HAP-1 (cell line): ENCODE measurements around the gene DCPS.
"Not testable (repeated sequence)": the region's sequence is repeated elsewhere in the genome, so short reads cannot be mapped to it uniquely, and the experiment has no call there.

Source experiments
- DNase-seq, 2 experiments: peaks; one replicate each; pipeline ENCODE4 v3.0.0-alpha.2; 2016 to 2020; ENCODE audit warnings: low spot score in 2 of 2
- H3K27me3 ChIP-seq: fragments of 250-450 bp; sonication (Bioruptor Pico); 2 replicates; pipeline ENCODE4 v1.5.1; 2020; ENCODE audit warnings: low read depth, mild to moderate bottlenecking, moderate library complexity
- H3K36me3 ChIP-seq: fragments of 250-450 bp; sonication (Bioruptor Pico); replicated peaks from 2 replicates; pipeline ENCODE4 v1.5.1; 2020; ENCODE audit warnings: mild to moderate bottlenecking
- H3K4me1 ChIP-seq: fragments of 250-450 bp; sonication (Bioruptor Pico); 2 replicates; pipeline ENCODE4 v1.5.1; 2020; ENCODE audit warnings: mild to moderate bottlenecking
- H3K4me3 ChIP-seq: fragments of 250-450 bp; sonication (Bioruptor Pico); 2 replicates; pipeline ENCODE4 v1.5.1; 2020; ENCODE audit warnings: mild to moderate bottlenecking, moderate library complexity
- H3K9me3 ChIP-seq: fragments of 250-450 bp; sonication (Bioruptor Pico); 2 replicates; pipeline ENCODE4 v1.5.1; 2020; ENCODE audit warnings: mild to moderate bottlenecking, moderate library complexity
- in situ Hi-C: fragments of 300-500 bp; cut with MboI; formaldehyde crosslinking; loops from 3 replicates; pipeline ENCODE4 v1.14.3; 2020; ENCODE audit warnings: low sequenced_read_pairs, inconsistent platforms, mixed read lengths

Gene DCPS

DNA sequence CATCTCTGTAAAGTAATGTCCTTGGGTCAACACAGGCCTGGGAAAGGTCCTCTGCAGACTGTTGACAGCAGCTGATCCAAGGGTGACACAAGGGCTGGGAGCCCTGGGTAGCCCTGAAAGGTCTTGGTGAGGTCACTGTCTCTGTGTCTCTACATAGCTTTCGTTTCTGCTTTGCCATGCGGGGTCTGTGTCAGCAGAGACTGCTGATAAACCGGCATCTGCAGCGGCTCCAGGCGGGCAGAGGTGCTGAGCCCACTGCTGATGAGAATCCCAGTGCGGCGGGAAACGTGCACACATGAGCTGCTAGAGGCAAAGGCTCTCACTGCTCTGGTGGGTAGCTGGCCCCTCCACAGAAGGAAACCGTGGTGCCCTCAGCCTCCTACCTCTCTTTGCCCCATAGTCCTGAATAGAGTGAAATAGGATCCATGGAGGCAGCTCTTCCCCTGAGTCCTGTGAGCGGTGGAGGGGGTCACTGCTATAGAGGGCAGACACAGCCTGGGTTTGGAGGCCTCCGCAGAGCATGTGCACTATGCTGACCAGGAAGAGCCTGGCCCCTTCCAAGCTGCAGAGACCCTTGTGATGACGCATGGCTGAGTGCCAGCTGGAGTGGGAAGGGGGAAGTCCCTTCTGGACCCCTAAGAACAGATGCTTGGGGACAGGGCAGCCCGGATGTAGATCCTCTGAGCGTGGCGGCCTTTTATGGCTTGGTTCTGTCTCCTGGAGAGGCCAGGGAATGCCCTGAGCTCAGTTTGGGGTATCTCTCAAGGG is 33.8 kb downstream of the DCPS start:
- Histone ChIP-seq H3K4me1 (no peaks in the 10 kb centered on the region), H3K27me3 (no peaks in the 10 kb centered on the region), H3K4me3 (no peak overlapping the region), H3K36me3 (peaks cover 3% of the 10 kb centered on the region; the same call in 1 of the 2 replicates), H3K9me3 (no peaks in the 10 kb centered on the region)
- in situ Hi-C loops, result no loop called here
- DNase-seq, result no peak

- Histone ChIP-seq H3K4me1 (no peaks in the 10 kb centered on the region), H3K36me3 (peaks cover 3% of the 10 kb centered on the region; the same call in 1 of the 2 replicates), H3K9me3 (no peaks in the 10 kb centered on the region), H3K27me3 (no peaks in the 10 kb centered on the region), H3K4me3 (no peak overlapping the region)
- no peak for DNase-seq
- in situ Hi-C loops, result no loop called here
Observed at GRCh38 chr11:126338346-126339055, 34.6 kb downstream of the DCPS start.

- no peak for DNase-seq
- Histone ChIP-seq H3K4me1 (no peaks in the 10 kb centered on the region), H3K36me3 (peaks cover 3% of the 10 kb centered on the region; the same call in 1 of the 2 replicates), H3K4me3 (no peak overlapping the region), H3K27me3 (no peaks in the 10 kb centered on the region), H3K9me3 (no peaks in the 10 kb centered on the region)
- in situ Hi-C loops, result no loop called here
Observed at GRCh38 chr11:126339073-126339862, 35.4 kb downstream of the DCPS start.

DNA sequence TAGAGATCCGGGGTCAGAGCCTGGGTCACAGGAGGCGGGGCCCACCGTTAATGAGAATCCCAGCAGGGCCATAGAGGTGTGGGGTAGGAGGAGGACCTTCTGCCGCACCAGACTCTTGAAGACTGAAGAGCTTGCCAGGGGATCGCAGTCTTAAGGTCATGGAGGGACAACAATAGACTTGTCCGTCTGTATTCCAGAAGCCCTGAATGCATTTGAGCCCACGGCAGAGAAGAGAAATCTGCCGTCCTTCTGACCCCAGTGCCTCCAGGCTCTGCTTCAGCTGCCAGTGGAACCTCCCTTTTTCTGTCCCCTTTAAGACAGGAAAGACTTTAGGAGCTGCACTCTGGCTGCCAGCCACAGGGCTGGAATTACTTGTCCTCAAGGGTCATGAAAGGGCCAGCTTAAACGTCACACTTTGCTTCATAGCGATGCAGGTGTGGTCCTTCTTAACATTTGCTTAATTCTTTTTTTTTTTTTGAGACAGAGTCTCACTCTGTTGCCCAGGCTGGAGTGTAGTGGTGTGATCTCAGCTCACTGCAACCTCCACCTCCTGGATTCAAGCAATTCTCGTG is 36.1 kb downstream of the DCPS start:
- Histone ChIP-seq H3K9me3 (no peaks in the 10 kb centered on the region), H3K4me3 (no peak overlapping the region), H3K4me1 (no peaks in the 10 kb centered on the region), H3K36me3 (peaks cover 3% of the 10 kb centered on the region; the same call in 1 of the 2 replicates), H3K27me3 (no peaks in the 10 kb centered on the region)
- DNase-seq, result no peak
- in situ Hi-C loops, result no loop called here

DNA sequence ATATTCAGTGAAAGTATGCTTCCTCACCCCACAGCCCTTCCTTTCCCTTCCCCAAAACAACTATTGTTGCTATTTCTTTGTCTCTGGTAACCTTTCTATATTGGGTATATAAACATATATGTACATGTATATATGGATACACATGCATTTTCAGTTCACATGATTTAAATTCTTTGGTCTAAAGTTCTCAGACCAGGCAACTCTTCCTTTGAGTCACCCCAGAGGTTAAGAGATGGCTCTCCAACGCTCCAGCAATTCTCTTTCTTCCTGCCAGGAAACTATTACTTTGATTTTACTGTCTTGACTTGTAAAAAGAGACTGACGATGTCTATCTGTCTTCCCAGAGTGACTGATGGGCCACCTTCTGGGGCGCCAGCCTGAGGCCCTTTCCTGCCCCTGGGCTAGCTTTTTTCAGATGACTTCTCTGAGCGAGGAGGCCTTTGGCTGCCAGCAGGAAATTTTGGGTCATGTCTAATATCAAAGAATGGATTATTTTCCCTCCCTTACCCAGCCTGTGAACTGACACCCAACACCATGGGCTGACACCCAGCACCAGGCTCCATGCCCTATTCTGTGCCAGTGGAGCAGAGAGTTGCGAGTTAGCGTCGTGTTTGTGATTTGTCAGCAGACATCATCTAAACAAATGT is 37.2 kb downstream of the DCPS start:
- DNase-seq, result no peak
- in situ Hi-C loops, result no loop called here
- H3K36me3 ChIP-seq, result peaks cover 3% of the 10 kb centered on the region; the same call in 1 of the 2 replicates
- H3K27me3 ChIP-seq, result no peaks in the 10 kb centered on the region
- H3K4me3 ChIP-seq, result no peak overlapping the region
- no peaks in the 10 kb centered on the region for H3K9me3 ChIP-seq
- H3K4me1 ChIP-seq, result no peaks in the 10 kb centered on the region

DNA sequence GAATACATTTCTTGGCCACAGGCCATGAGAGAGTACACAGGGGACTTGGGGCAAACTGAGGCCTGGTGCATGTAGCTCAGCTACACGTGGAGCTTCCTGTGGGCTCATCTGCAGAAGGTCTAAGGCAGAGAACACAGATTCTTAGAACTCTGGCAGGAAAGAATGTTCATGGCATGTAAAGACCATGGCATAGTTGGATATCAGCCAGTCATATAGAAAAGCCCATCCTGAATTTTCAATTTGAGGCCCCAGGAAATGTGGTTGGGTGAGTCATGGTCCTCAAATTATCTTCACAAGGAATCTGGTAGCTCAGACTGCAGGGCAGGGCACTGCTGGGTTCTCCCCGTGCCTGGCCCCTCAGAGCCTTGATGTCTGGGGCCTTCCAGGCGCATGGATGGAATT is 37.9 kb downstream of the DCPS start:
- Histone ChIP-seq H3K36me3 (peaks cover 7% of the 10 kb centered on the region; the same call in 1 of the 2 replicates), H3K27me3 (no peaks in the 10 kb centered on the region), H3K4me3 (no peak overlapping the region), H3K9me3 (no peaks in the 10 kb centered on the region), H3K4me1 (no peaks in the 10 kb centered on the region)
- in situ Hi-C loops, result no loop called here
- DNase-seq, result no peak

DNA sequence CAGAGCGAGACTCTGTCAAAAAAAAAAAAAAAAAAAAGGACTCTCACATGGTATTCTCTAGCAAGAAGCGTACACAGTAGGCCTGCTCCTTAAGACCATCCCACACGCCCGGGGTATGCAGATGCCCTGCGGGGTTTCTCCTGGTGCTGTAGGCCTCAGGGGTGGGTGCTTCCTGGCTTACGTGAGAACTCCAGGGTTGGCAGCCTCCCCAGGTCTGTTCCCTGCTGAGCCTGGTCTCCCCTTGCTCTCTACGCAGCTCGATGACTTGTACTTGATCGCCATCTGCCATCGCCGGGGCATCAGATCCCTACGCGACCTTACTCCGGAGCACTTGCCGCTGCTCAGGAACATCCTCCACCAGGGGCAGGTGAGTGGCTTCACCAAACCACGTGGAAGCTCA is 39.2 kb downstream of the DCPS start:
- H3K4me3 ChIP-seq, result no peak overlapping the region
- H3K36me3 ChIP-seq, result peaks cover 7% of the 10 kb centered on the region; the same call in 1 of the 2 replicates
- no peaks in the 10 kb centered on the region for H3K9me3 ChIP-seq
- H3K27me3 ChIP-seq, result no peaks in the 10 kb centered on the region
- in situ Hi-C loops, result no loop called here
- DNase-seq, result no peak
- no peaks in the 10 kb centered on the region for H3K4me1 ChIP-seq

GRCh38 chr11:126344141-126345080 is 40.6 kb downstream of the DCPS start:
- Histone ChIP-seq H3K36me3 (peaks cover 4% of the 10 kb centered on the region; the same call in 1 of the 2 replicates), H3K27me3 (no peaks in the 10 kb centered on the region), H3K4me3 (no peak overlapping the region), H3K9me3 (no peaks in the 10 kb centered on the region), H3K4me1 (no peaks in the 10 kb centered on the region)
- in situ Hi-C loops, result no loop called here
- no peak for DNase-seq

DNA sequence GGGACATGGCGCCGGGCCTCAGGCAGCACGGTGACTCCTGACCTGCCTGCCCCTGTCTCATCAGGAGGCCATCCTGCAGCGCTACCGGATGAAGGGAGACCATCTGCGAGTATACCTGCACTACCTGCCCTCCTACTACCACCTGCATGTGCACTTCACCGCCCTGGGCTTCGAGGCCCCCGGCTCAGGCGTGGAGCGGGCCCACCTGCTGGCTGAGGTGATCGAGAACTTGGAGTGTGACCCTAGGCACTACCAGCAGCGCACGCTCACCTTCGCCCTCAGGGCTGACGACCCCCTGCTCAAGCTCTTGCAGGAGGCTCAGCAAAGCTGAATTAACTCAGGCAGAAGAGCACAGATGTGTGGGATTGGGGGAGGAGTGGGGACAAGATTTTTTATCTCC is 41.4 kb downstream of the DCPS start:
- in situ Hi-C loops, result no loop called here
- Histone ChIP-seq H3K27me3 (no peaks in the 10 kb centered on the region), H3K36me3 (peaks cover 4% of the 10 kb centered on the region; the same call in 1 of the 2 replicates), H3K4me3 (no peak overlapping the region), H3K9me3 (no peaks in the 10 kb centered on the region), H3K4me1 (no peaks in the 10 kb centered on the region)
- no peak for DNase-seq

- no peaks in the 10 kb centered on the region for H3K4me1 ChIP-seq
- H3K9me3 ChIP-seq, result no peaks in the 10 kb centered on the region
- in situ Hi-C loops, result no loop called here
- no peaks in the 10 kb centered on the region for H3K27me3 ChIP-seq
- no peak for DNase-seq
- H3K4me3 ChIP-seq, result no peak overlapping the region
- H3K36me3 ChIP-seq, result peaks cover 8% of the 10 kb centered on the region
Observed at GRCh38 chr11:126345759-126346585, 42.1 kb downstream of the DCPS start.

GRCh38 chr11:126346586-126346940 is 42.7 kb downstream of the DCPS start:
- H3K36me3 ChIP-seq, result peaks cover 14% of the 10 kb centered on the region
- H3K27me3 ChIP-seq, result no peaks in the 10 kb centered on the region
- DNase-seq, result no peak
- H3K4me3 ChIP-seq, result no peak overlapping the region
- H3K4me1 ChIP-seq, result no peaks in the 10 kb centered on the region
- no peaks in the 10 kb centered on the region for H3K9me3 ChIP-seq
- in situ Hi-C loops, result no loop called here

DNA sequence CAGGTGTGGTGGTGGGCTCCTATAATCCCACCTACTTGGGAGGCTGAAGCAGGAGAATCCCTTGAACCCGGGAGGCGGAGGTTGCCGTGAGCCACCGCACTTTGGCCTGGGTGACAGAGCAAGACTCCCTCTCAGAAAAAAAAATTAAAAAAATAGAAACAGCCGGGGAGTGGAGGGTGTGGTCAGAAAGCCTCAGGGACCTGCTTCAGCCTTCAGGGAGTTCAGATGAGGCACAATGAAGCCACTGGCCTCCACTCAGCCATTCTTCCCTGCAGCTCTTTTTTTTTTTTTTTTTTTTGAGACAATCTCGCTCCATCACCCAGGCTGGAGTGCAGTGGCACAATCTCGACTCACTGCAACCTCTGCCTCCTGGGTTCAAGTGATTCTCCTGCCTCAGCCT is 43.1 kb downstream of the DCPS start:
- H3K27me3 ChIP-seq, H3K4me1 ChIP-seq, H3K4me3 ChIP-seq, DNase-seq, in situ Hi-C loops, H3K9me3 ChIP-seq: not testable (repeated sequence)
- H3K36me3 ChIP-seq, result peaks cover 17% of the 10 kb centered on the region
